Measurements from ENCODE around the gene RHEB. TPM values are rescaled to one million over a fixed set of nuclear protein-coding genes. Genes with fewer than 3 reads are reported as not detected.

RHEB gene
- total RNA-seq, 1 donor from 2014 or later, result 88.5 TPM

GRCh38 chr7:151424799-151425198, 94.9 kb downstream of the RHEB start:
- H3K27ac Mint-ChIP-seq, result peak overlapping the region; percentile 79
- H3K36me3 Mint-ChIP-seq, result peaks cover 21% of the 10 kb centered on the region
- peaks cover 18% of the 10 kb centered on the region for H3K9me3 Mint-ChIP-seq
- H3K4me3 Mint-ChIP-seq, result no peak overlapping the region
- H3K27me3 Mint-ChIP-seq (ENCODE audit: low read depth), result no peaks in the 10 kb centered on the region
- TF ChIP-seq CTCF (IDR thresholded peaks at IDR 0.05; ENCODE audit: unreplicated experiment), result no peak
- no peak for DNase-seq (ENCODE audit: low spot score in 2 of 2, unreplicated experiment in 2 of 2)
- H3K4me1 Mint-ChIP-seq, result peaks cover 63% of the 10 kb centered on the region

- Mint-ChIP-seq H3K36me3 (peaks cover 21% of the 10 kb centered on the region), H3K4me1 (peaks cover 54% of the 10 kb centered on the region), H3K9me3 (peaks cover 18% of the 10 kb centered on the region), H3K27me3 (ENCODE audit: low read depth) (no peaks in the 10 kb centered on the region), H3K27ac (peak overlapping the region; percentile 79), H3K4me3 (no peak overlapping the region)
- DNase-seq (ENCODE audit: low spot score in 2 of 2, unreplicated experiment in 2 of 2), result no peak
- no peak for TF ChIP-seq CTCF (IDR thresholded peaks at IDR 0.05; ENCODE audit: unreplicated experiment)
Measured at GRCh38 chr7:151423936-151424335, 95.8 kb downstream of the RHEB start.

GRCh38 chr7:151423226-151423625, 96.5 kb downstream of the RHEB start:
- Mint-ChIP-seq H3K27ac (peak overlapping the region; percentile 79), H3K27me3 (ENCODE audit: low read depth) (no peaks in the 10 kb centered on the region), H3K36me3 (peaks cover 23% of the 10 kb centered on the region), H3K4me1 (peaks cover 47% of the 10 kb centered on the region), H3K4me3 (no peak overlapping the region), H3K9me3 (peaks cover 20% of the 10 kb centered on the region)
- no peak for DNase-seq (ENCODE audit: low spot score in 2 of 2, unreplicated experiment in 2 of 2)
- no peak for TF ChIP-seq CTCF (IDR thresholded peaks at IDR 0.05; ENCODE audit: unreplicated experiment)

GRCh38 chr7:151422212-151422611, 97.5 kb downstream of the RHEB start:
- no peaks in the 10 kb centered on the region for H3K27me3 Mint-ChIP-seq (ENCODE audit: low read depth)
- peak overlapping the region; percentile 15 for H3K27ac Mint-ChIP-seq
- no peak for TF ChIP-seq CTCF (IDR thresholded peaks at IDR 0.05; ENCODE audit: unreplicated experiment)

GRCh38 chr7:151420144-151420543, 99.6 kb downstream of the RHEB start:
- Mint-ChIP-seq H3K36me3 (peaks cover 28% of the 10 kb centered on the region), H3K27ac (no peak overlapping the region), H3K4me3 (no peak overlapping the region), H3K27me3 (ENCODE audit: low read depth) (no peaks in the 10 kb centered on the region), H3K4me1 (peaks cover 35% of the 10 kb centered on the region), H3K9me3 (peaks cover 26% of the 10 kb centered on the region)
- TF ChIP-seq CTCF (IDR thresholded peaks at IDR 0.05; ENCODE audit: unreplicated experiment), result no peak
- DNase-seq (ENCODE audit: low spot score in 2 of 2, unreplicated experiment in 2 of 2), result no peak

More at GRCh38 chr7:151422212-151422611, 97.5 kb downstream of the RHEB start:
- no peak for DNase-seq (ENCODE audit: low spot score in 2 of 2, unreplicated experiment in 2 of 2)
- H3K4me3 Mint-ChIP-seq, result no peak overlapping the region
- H3K9me3 Mint-ChIP-seq, result peaks cover 23% of the 10 kb centered on the region
- H3K36me3 Mint-ChIP-seq, result peaks cover 25% of the 10 kb centered on the region
- peaks cover 37% of the 10 kb centered on the region for H3K4me1 Mint-ChIP-seq

- H3K9me3 Mint-ChIP-seq, result peaks cover 28% of the 10 kb centered on the region
- H3K27me3 Mint-ChIP-seq (ENCODE audit: low read depth), result no peaks in the 10 kb centered on the region
- H3K36me3 Mint-ChIP-seq, result peaks cover 32% of the 10 kb centered on the region
- H3K27ac Mint-ChIP-seq, result peak overlapping the region; percentile 84
- no peak overlapping the region for H3K4me3 Mint-ChIP-seq
- TF ChIP-seq CTCF (IDR thresholded peaks at IDR 0.05; ENCODE audit: unreplicated experiment), result no peak
- DNase-seq (ENCODE audit: low spot score in 2 of 2, unreplicated experiment in 2 of 2), result no peak
- H3K4me1 Mint-ChIP-seq, result peaks cover 19% of the 10 kb centered on the region
Measured at GRCh38 chr7:151416941-151417315, 102.8 kb downstream of the RHEB start.

Data from mesothelial cell of epicardium (in vitro differentiated cells).